Measurements from ENCODE around the gene UNC5C.

GRCh38 chr4:95294321-95294720 is 254.5 kb downstream of the UNC5C start:
- TF ChIP-seq ATF3 (IDR thresholded peaks at IDR 0.05) (no peak), REST (IDR thresholded peaks at IDR 0.05) (no peak), JUND (IDR thresholded peaks at IDR 0.05) (no peak), GABPA (IDR thresholded peaks at IDR 0.05 in 1 of 2, conservative IDR thresholded peaks at IDR 0.05 in 1 of 2) (no peak)
- TF ChIP-seq, protein P1, sequence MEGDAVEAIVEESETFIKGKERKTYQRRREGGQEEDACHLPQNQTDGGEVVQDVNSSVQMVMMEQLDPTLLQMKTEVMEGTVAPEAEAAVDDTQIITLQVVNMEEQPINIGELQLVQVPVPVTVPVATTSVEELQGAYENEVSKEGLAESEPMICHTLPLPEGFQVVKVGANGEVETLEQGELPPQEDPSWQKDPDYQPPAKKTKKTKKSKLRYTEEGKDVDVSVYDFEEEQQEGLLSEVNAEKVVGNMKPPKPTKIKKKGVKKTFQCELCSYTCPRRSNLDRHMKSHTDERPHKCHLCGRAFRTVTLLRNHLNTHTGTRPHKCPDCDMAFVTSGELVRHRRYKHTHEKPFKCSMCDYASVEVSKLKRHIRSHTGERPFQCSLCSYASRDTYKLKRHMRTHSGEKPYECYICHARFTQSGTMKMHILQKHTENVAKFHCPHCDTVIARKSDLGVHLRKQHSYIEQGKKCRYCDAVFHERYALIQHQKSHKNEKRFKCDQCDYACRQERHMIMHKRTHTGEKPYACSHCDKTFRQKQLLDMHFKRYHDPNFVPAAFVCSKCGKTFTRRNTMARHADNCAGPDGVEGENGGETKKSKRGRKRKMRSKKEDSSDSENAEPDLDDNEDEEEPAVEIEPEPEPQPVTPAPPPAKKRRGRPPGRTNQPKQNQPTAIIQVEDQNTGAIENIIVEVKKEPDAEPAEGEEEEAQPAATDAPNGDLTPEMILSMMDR (IDR thresholded peaks at IDR 0.05; ENCODE audit: low read depth, low read length, missing input control): no peak
